ENCODE measurements around the gene NUCB1. TPM values are rescaled to one million over a fixed set of nuclear protein-coding genes. Genes with fewer than 3 reads are reported as not detected.

NUCB1 gene
- total RNA-seq, 4 donors from 2014 or later, result 154 to 506 (median 444) TPM

GRCh38 chr19:48940902-48941301, 40.8 kb downstream of the NUCB1 start:
- no peaks in the 10 kb centered on the region for H3K27me3 ChIP-seq
- H3K27ac ChIP-seq, result no peak overlapping the region
- H3K4me3 ChIP-seq, result no peak overlapping the region
- peaks cover 0 to 6% (median 0%) of the 10 kb centered on the region in 3 donors for H3K36me3 ChIP-seq
- no peak for TF ChIP-seq POLR2A (IDR thresholded peaks at IDR 0.05)
- no peak for TF ChIP-seq CTCF (IDR thresholded peaks at IDR 0.05)
- peaks cover 0 to 5% (median 2%) of the 10 kb centered on the region in 4 donors for H3K9me3 ChIP-seq
- peaks cover 0 to 4% (median 0%) of the 10 kb centered on the region in 4 donors for H3K4me1 ChIP-seq
- DNase-seq, result no peak

DNA sequence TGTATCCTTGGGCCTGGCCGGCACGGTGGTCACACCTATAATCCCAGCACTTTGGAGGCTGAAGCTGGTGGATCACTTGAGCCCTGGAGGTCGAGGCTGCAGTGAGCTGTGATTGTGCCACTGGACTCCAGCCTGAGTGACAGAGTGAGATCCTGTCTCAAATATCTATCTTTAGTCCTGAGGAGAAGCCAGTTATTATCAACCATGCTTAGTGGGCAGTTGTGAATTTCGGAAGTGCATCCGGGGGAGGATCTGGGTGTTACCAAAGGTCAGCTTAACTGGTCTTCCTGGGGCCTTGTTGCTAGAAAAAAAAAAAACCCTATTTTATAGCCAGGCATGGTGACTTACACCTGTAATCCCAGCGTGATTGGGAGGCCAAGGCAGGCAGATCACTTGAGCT, 43.0 kb downstream of the NUCB1 start:
- H3K9me3 ChIP-seq, result peaks cover 0 to 13% (median 2%) of the 10 kb centered on the region in 4 donors
- no peak for DNase-seq

DNA sequence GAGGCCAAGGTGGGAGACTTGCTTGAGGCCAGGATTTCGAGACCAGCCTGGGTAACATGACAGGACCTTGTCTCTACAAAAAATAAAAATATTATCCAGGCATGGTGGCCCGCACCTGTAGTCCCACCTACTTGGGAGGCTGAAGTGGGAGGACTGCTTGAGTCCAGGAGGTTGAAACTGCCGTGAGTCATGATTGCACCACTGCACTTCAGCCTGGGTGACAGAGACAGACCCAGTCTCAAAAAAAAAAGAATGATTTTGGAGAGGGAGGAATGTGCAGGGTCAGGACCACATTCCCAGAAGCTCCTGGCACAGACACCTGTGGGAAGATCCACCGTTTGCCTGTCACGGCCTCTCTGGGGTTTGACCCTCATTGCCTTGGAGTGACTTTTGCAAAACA, 45.3 kb downstream of the NUCB1 start:
- Histone ChIP-seq H3K9me3 (peaks cover 0 to 13% (median 2%) of the 10 kb centered on the region in 4 donors), H3K27ac (no peak overlapping the region), H3K27me3 (no peaks in the 10 kb centered on the region), H3K36me3 (peaks cover 0 to 6% (median 0%) of the 10 kb centered on the region in 3 donors), H3K4me1 (no peaks in the 10 kb centered on the region), H3K4me3 (no peak overlapping the region)
- no peak for DNase-seq
- TF ChIP-seq POLR2A (IDR thresholded peaks at IDR 0.05) (no peak), CTCF (IDR thresholded peaks at IDR 0.05) (no peak)

More for the DNA sequence above, 43.0 kb downstream of the NUCB1 start:
- Histone ChIP-seq H3K27me3 (no peaks in the 10 kb centered on the region), H3K27ac (no peak overlapping the region), H3K4me3 (no peak overlapping the region), H3K4me1 (no peaks in the 10 kb centered on the region), H3K36me3 (peaks cover 0 to 6% (median 0%) of the 10 kb centered on the region in 3 donors)
- TF ChIP-seq CTCF (IDR thresholded peaks at IDR 0.05), result no peak
- TF ChIP-seq POLR2A (IDR thresholded peaks at IDR 0.05), result no peak

DNA sequence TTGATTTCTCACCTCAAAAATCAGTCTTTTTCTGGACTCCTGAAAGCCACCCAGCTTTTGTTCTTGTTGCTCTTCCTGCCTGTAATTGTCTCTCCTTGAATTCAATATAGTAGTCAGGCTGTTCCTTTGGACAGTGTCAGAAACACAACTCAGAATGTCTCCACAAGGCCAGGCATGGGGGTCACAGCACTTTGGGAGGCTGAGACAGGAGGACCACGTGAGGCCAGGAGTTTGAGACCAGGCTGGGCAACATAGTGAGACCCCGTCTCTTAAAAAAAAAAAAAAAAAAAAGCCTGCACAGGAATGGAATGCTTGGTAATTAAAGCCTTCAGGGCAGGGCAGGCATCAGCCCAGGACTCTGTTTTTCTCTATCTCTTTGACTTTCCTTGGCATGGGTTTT, 45.7 kb downstream of the NUCB1 start:
- TF ChIP-seq CTCF (IDR thresholded peaks at IDR 0.05) (no peak), POLR2A (IDR thresholded peaks at IDR 0.05) (no peak)

GRCh38 chr19:48946463-48947257, 46.5 kb downstream of the NUCB1 start:
- no peaks in the 10 kb centered on the region for H3K4me1 ChIP-seq
- DNase-seq, result no peak
- no peak for TF ChIP-seq CTCF (IDR thresholded peaks at IDR 0.05)
- TF ChIP-seq POLR2A (IDR thresholded peaks at IDR 0.05), result no peak
- peaks cover 0 to 8% (median 0%) of the 10 kb centered on the region in 4 donors for H3K9me3 ChIP-seq
- H3K27me3 ChIP-seq, result no peaks in the 10 kb centered on the region
- no peak overlapping the region for H3K4me3 ChIP-seq
- no peak overlapping the region for H3K27ac ChIP-seq
- peaks cover 0 to 6% (median 0%) of the 10 kb centered on the region in 3 donors for H3K36me3 ChIP-seq

More for the DNA sequence above, 45.7 kb downstream of the NUCB1 start:
- Histone ChIP-seq H3K36me3 (peaks cover 0 to 6% (median 0%) of the 10 kb centered on the region in 3 donors), H3K4me3 (no peak overlapping the region), H3K27ac (no peak overlapping the region), H3K4me1 (no peaks in the 10 kb centered on the region), H3K27me3 (no peaks in the 10 kb centered on the region), H3K9me3 (peaks cover 0 to 13% (median 2%) of the 10 kb centered on the region in 4 donors)
- no peak for DNase-seq

All from Peyer's patch (tissue), 4 donors.